WERI-Rb-1 (cell line): ENCODE data around the gene CARNS1.
A peak's percentile ranks its signal among the peaks of the same experiment; 100 is the strongest.
"Not testable (repeated sequence)": the region's sequence is repeated elsewhere in the genome, so short reads cannot be mapped to it uniquely, and the experiment has no call there.

Source experiments
- DNase-seq: peaks from one replicate; pipeline ENCODE4 v3.0.0-alpha.2; 2020
- H3K27ac ChIP-seq: fragments of 250-450 bp; sonication (Bioruptor Pico); 2 replicates; pipeline ENCODE4 v1.5.1; 2020; ENCODE audit warnings: mild to moderate bottlenecking, moderate library complexity
- H3K27me3 ChIP-seq: fragments of 250-450 bp; sonication (Bioruptor Pico); 2 replicates; pipeline ENCODE4 v1.5.1; 2021; ENCODE audit warnings: mild to moderate bottlenecking, low read depth, moderate library complexity; ENCODE audit not compliant: insufficient read depth, severe bottlenecking
- H3K36me3 ChIP-seq: fragments of 250-450 bp; sonication (Bioruptor Pico); 2 replicates; pipeline ENCODE4 v1.5.1; 2020; ENCODE audit warnings: mild to moderate bottlenecking, moderate library complexity
- H3K4me3 ChIP-seq: 2 replicates; pipeline ENCODE4 v1.5.1; 2011; ENCODE audit warnings: low read depth, mild to moderate bottlenecking, control low read depth, low read length
- H3K9me3 ChIP-seq: fragments of 250-450 bp; sonication (Bioruptor Pico); 2 replicates; pipeline ENCODE4 v1.5.1; 2021; ENCODE audit warnings: mild to moderate bottlenecking, moderate library complexity; ENCODE audit not compliant: severe bottlenecking
- CTCF ChIP-seq: IDR thresholded peaks from 2 replicates; pipeline ENCODE4 v1.5.1; 2011; ENCODE audit warnings: low read depth, mild to moderate bottlenecking, control low read depth, inconsistent platforms, low read length

The CARNS1 gene

GRCh38 chr11:67398661-67399563 lies 16.6 kb upstream of the CARNS1 start:
- no peak for DNase-seq
- Histone ChIP-seq H3K4me3 (no peak overlapping the region), H3K27ac (peak overlapping the region; percentile 89), H3K27me3 (no peaks in the 10 kb centered on the region), H3K9me3 (no peaks in the 10 kb centered on the region), H3K36me3 (peaks cover 72% of the 10 kb centered on the region)
- no peak for TF ChIP-seq CTCF

GRCh38 chr11:67400251-67400941 lies 15.1 kb upstream of the CARNS1 start:
- H3K9me3 ChIP-seq: no peaks in the 10 kb centered on the region
- peak overlapping the region; percentile 89 for H3K4me3 ChIP-seq
- no peaks in the 10 kb centered on the region for H3K27me3 ChIP-seq
- no peak for DNase-seq
- peaks cover 59% of the 10 kb centered on the region for H3K36me3 ChIP-seq
- TF ChIP-seq CTCF: no peak
- H3K27ac ChIP-seq: peak overlapping the region; percentile 89

GRCh38 chr11:67400942-67401494 lies 14.5 kb upstream of the CARNS1 start:
- peak overlapping the region; percentile 89 for H3K4me3 ChIP-seq
- no peak for TF ChIP-seq CTCF
- no peaks in the 10 kb centered on the region for H3K9me3 ChIP-seq
- no peak for DNase-seq
- H3K27ac ChIP-seq: peak overlapping the region; percentile 89
- H3K27me3 ChIP-seq: no peaks in the 10 kb centered on the region
- peaks cover 53% of the 10 kb centered on the region for H3K36me3 ChIP-seq

- Histone ChIP-seq H3K27ac (peak within 1 kb of the TSS; percentile 91), H3K27me3 (no peaks in the 10 kb centered on the region), H3K36me3 (peaks cover 46% of the 10 kb centered on the region), H3K4me3 (peak within 1 kb of the TSS; percentile 89), H3K9me3 (no peaks in the 10 kb centered on the region)
- peak; percentile 89 for DNase-seq
- peak; percentile 15; the same call in 1 of the 2 replicates for TF ChIP-seq CTCF
These were observed 13.8 kb upstream of the CARNS1 start, which contains the start of gene PPP1CA for GRCh38 chr11:67401495-67402191. TSS of gene PPP1CA (minus strand) at chr11:67401858. CDS start at chr11:67401782, 76 bp downstream.

GRCh38 chr11:67402192-67402839 lies 13.2 kb upstream of the CARNS1 start:
- Histone ChIP-seq H3K27ac (peak overlapping the region; percentile 91), H3K4me3 (peak overlapping the region; percentile 56), H3K36me3 (peaks cover 40% of the 10 kb centered on the region)
- H3K9me3 ChIP-seq, H3K27me3 ChIP-seq: not testable (repeated sequence)
- DNase-seq: peak; percentile 75

- not testable (repeated sequence) for DNase-seq, H3K9me3 ChIP-seq, H3K4me3 ChIP-seq, H3K27me3 ChIP-seq
- peaks cover 32% of the 10 kb centered on the region for H3K36me3 ChIP-seq
- peak overlapping the region; percentile 91 for H3K27ac ChIP-seq
These were observed 12.4 kb upstream of the CARNS1 start for GRCh38 chr11:67403085-67403484.
